ENCODE data around the gene VWDE. TPM values are rescaled to one million over a fixed set of nuclear protein-coding genes. Genes with fewer than 3 reads are reported as not detected.

The VWDE gene
- total RNA-seq, 1 donor from 2014 or later: 9.8 TPM

GRCh38 chr7:12337095-12337494 lies 66.6 kb downstream of the VWDE start:
- H3K27me3 ChIP-seq: no peaks in the 10 kb centered on the region
- H3K9ac ChIP-seq: no peak overlapping the region
- Mint-ChIP-seq H3K27me3 (ENCODE audit: insufficient read depth, low read depth) (no peaks in the 10 kb centered on the region), H3K27ac (no peak overlapping the region), H3K9me3 (no peaks in the 10 kb centered on the region), H3K36me3 (no peaks in the 10 kb centered on the region), H3K4me1 (no peaks in the 10 kb centered on the region), H3K4me3 (no peak overlapping the region)
- H3K4me2 ChIP-seq: no peak overlapping the region
- no peak overlapping the region for H3K4me3 ChIP-seq
- H2AFZ ChIP-seq (replicated peaks): no peak overlapping the region
- no peaks in the 10 kb centered on the region for H3K36me3 ChIP-seq
- no peaks in the 10 kb centered on the region for H3F3A ChIP-seq (ENCODE audit: low read depth)
- no peak for DNase-seq (ENCODE audit: low spot score)
- no peak overlapping the region for H3K27ac ChIP-seq
- TF ChIP-seq EZH2 (IDR thresholded peaks at IDR 0.05): no peak
- no peak for TF ChIP-seq EZH2phosphoT487 (IDR thresholded peaks at IDR 0.05)
- no peak for TF ChIP-seq CTCF (IDR thresholded peaks at IDR 0.05)
- H4K20me1 ChIP-seq (ENCODE audit: low read depth): no peaks in the 10 kb centered on the region
- no peaks in the 10 kb centered on the region for H3K4me1 ChIP-seq
- no peaks in the 10 kb centered on the region for H3K79me2 ChIP-seq (ENCODE audit: low read depth)
- H3K9me3 ChIP-seq (ENCODE audit: low read depth): no peaks in the 10 kb centered on the region

GRCh38 chr7:12328888-12329770 lies 74.5 kb downstream of the VWDE start:
- DNase-seq (ENCODE audit: low spot score): no peak
- Mint-ChIP-seq H3K27me3 (ENCODE audit: insufficient read depth, low read depth) (no peaks in the 10 kb centered on the region), H3K36me3 (no peaks in the 10 kb centered on the region), H3K4me1 (no peaks in the 10 kb centered on the region), H3K4me3 (no peak overlapping the region), H3K27ac (no peak overlapping the region), H3K9me3 (no peaks in the 10 kb centered on the region)
- Histone ChIP-seq H3K4me2 (no peak overlapping the region), H3K27ac (no peak overlapping the region), H3K79me2 (ENCODE audit: low read depth) (no peaks in the 10 kb centered on the region), H3K9ac (no peak overlapping the region), H3K27me3 (no peaks in the 10 kb centered on the region), H3K4me1 (no peaks in the 10 kb centered on the region), H3F3A (ENCODE audit: low read depth) (no peaks in the 10 kb centered on the region), H4K20me1 (ENCODE audit: low read depth) (no peaks in the 10 kb centered on the region), H2AFZ (replicated peaks) (no peak overlapping the region), H3K36me3 (no peaks in the 10 kb centered on the region), H3K9me3 (ENCODE audit: low read depth) (no peaks in the 10 kb centered on the region), H3K4me3 (no peak overlapping the region)
- TF ChIP-seq EZH2phosphoT487 (IDR thresholded peaks at IDR 0.05): no peak
- TF ChIP-seq CTCF (IDR thresholded peaks at IDR 0.05): no peak
- TF ChIP-seq EZH2 (IDR thresholded peaks at IDR 0.05): no peak

DNA sequence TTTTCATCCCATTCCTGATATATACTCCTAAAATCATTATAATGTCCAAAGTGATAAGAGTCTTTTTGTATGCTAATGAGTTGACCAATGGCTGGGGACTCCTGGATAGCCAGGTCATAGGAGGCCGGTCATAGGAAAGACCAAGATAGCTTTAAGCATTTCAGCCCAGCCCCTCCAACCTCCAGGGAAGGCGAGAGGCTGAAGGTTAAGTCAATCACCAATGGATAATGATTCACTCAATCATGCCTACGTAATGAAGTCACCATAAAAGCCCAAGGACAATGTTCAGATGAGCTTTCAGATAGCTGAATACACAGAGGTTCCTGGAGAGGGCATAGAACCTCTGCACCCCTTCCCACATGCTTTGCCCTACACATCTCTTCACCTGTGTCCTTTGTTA lies 75.7 kb downstream of the VWDE start:
- H3K4me2 ChIP-seq: no peak overlapping the region
- Mint-ChIP-seq H3K27ac (no peak overlapping the region), H3K9me3 (no peaks in the 10 kb centered on the region), H3K4me3 (no peak overlapping the region), H3K36me3 (no peaks in the 10 kb centered on the region), H3K4me1 (no peaks in the 10 kb centered on the region), H3K27me3 (ENCODE audit: insufficient read depth, low read depth) (no peaks in the 10 kb centered on the region)
- H3K4me1 ChIP-seq: no peaks in the 10 kb centered on the region
- no peaks in the 10 kb centered on the region for H3K27me3 ChIP-seq
- no peak overlapping the region for H3K27ac ChIP-seq
- H3K4me3 ChIP-seq: no peak overlapping the region
- H4K20me1 ChIP-seq (ENCODE audit: low read depth): no peaks in the 10 kb centered on the region
- no peaks in the 10 kb centered on the region for H3K79me2 ChIP-seq (ENCODE audit: low read depth)
- no peaks in the 10 kb centered on the region for H3K36me3 ChIP-seq
- no peak overlapping the region for H3K9ac ChIP-seq
- H2AFZ ChIP-seq (replicated peaks): no peak overlapping the region
- no peaks in the 10 kb centered on the region for H3F3A ChIP-seq (ENCODE audit: low read depth)
- no peak for TF ChIP-seq EZH2 (IDR thresholded peaks at IDR 0.05)
- no peak for TF ChIP-seq CTCF (IDR thresholded peaks at IDR 0.05)
- no peak for TF ChIP-seq EZH2phosphoT487 (IDR thresholded peaks at IDR 0.05)
- no peaks in the 10 kb centered on the region for H3K9me3 ChIP-seq (ENCODE audit: low read depth)
- no peak for DNase-seq (ENCODE audit: low spot score)

All from neural progenitor cell (in vitro differentiated cells).